Gastrocnemius medialis (tissue), 4 donors: Measurements from ENCODE around the gene SAYSD1. TPM values are rescaled to one million over a fixed set of nuclear protein-coding genes. Genes with fewer than 3 reads are reported as not detected.

Experiments
- ATAC-seq, 2 donors: fragments of 150-250 bp; one replicate each; pipeline ENCODE4 v1.9.1; 2016
- DNase-seq, 2 donors: peaks; one replicate each; pipeline ENCODE4 v3.0.0-alpha.2; 2019
- H3K27ac ChIP-seq, 4 donors: fragments of 200-600 bp; sonication (generic); 1 replicate in 1 of 4; 2 replicates in 3 of 4; pipeline ENCODE4 v1.5.1; 2016 to 2018; ENCODE audit warnings: mild to moderate bottlenecking in 2 of 4, moderate library complexity in 1 of 4
- H3K27me3 ChIP-seq, 3 donors: fragments of 200-600 bp; sonication (generic) in 2 of 3; 1 replicate in 1 of 3; 2 replicates in 2 of 3; pipeline versions ENCODE4 v1.5.1 to v1.6.0; 2016 to 2019; ENCODE audit warnings: mild to moderate bottlenecking in 1 of 3, moderate library complexity in 1 of 3
- H3K36me3 ChIP-seq, 2 donors: fragments of 200-600 bp; sonication (generic) in 1 of 2; one replicate each; pipeline ENCODE4 v1.5.1; 2017 to 2018
- H3K4me1 ChIP-seq, 2 donors: fragments of 200-600 bp; sonication (generic) in 1 of 2; one replicate each; pipeline ENCODE4 v1.5.1; 2016 to 2017; ENCODE audit warnings: mild to moderate bottlenecking in 2 of 2
- H3K4me3 ChIP-seq, 4 donors: fragments of 200-600 bp; sonication (generic) in 3 of 4; 1 replicate in 1 of 4; 2 replicates in 3 of 4; pipeline ENCODE4 v1.5.1; 2016 to 2019; ENCODE audit warnings: mild to moderate bottlenecking in 2 of 4
- H3K9me3 ChIP-seq, 3 donors: fragments of 200-600 bp; sonication (generic) in 2 of 3; 1 replicate in 1 of 3; 2 replicates in 2 of 3; pipeline ENCODE4 v1.5.1; 2016 to 2019
- POLR2A ChIP-seq, 2 donors: fragments of 450-650 bp; IDR thresholded peaks; one replicate each; pipeline ENCODE4 v1.6.1; 2017; ENCODE audit warnings: antibody characterized with exemption in 2 of 2, mild to moderate bottlenecking in 2 of 2, moderate library complexity in 2 of 2
- in situ Hi-C, 4 donors: fragments of 200-750 bp; cut with MboI; loops; one replicate each; pipeline versions ENCODE4 v1.15.0 to v1.8.0; 2017; ENCODE audit warnings: low sequenced_read_pairs in 4 of 4
- intact Hi-C: fragments of 100-400 bp; cut with DNase I; formaldehyde crosslinking; loops from one replicate; pipeline ENCODE4 v1.15.1; 2023; ENCODE audit warnings: low total_unique reads
- total RNA-seq, 4 donors: library from RNA; depleted of rRNA; stranded (reverse); fragments of >200 nt; gene quantifications; one replicate each; pipeline versions ENCODE4 v1.1.0 to v1.2.3, GENCODE V29; 2016
- TF ChIP-seq, protein P1 (sequence below), 5 experiments: fragments of 450-650 bp in 3 of 5; fragments of 200-600 bp in 2 of 5; sonication (generic) in 2 of 5; IDR thresholded peaks in 4 of 5; conservative IDR thresholded peaks in 1 of 5; 1 replicate in 4 of 5; 2 replicates in 1 of 5; pipeline ENCODE4 v1.5.1; 2016 to 2019; ENCODE audit warnings: antibody characterized with exemption in 5 of 5, mild to moderate bottlenecking in 3 of 5, moderate library complexity in 3 of 5

Gene SAYSD1, protein sequence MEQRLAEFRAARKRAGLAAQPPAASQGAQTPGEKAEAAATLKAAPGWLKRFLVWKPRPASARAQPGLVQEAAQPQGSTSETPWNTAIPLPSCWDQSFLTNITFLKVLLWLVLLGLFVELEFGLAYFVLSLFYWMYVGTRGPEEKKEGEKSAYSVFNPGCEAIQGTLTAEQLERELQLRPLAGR
- 10 to 100 TPM in 2 of 4 donors, 1 to 10 TPM in 2; 6.4 to 12.9 (median 10.4) TPM for total RNA-seq

DNA sequence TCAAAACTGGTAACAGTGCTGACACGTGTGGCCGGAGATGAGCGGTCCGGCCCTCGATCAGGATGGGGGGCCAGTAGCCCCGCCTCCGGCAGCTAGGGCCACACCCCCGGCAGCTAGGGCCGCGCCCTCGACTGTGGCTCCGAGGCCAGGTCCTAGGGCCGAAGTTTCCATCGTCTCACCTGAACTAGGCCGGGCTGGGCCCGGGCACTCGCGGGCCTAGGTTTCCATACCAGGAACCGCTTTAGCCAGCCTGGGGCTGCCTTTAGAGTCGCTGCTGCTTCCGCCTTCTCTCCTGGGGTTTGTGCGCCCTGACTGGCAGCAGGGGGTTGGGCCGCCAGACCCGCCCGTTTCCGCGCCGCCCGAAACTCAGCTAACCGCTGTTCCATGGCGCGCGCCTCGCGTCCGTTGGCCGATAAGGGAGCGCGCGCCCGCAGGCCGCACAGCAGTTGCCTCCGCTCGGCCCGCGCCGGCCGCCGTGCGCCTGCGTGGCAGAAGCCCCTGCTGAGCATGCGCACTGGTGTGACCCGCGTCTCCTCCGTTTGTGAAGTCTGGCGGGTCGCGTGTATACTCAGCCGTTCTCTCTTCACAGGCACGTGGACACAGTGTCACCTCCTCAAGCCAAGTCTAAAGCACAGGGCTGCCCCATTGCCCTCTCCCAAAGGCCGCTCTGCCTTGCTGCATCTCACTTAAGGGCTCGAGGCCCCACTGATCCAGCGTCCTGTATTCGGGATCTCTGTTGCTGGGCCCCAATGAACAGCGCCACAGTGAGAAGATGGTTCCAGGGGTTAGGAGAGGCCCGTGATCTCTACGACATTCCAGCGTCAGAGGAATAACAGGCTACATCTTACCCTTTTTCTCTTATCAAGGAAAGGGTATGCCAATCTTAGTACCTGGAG, at the start of gene SAYSD1:
Gene SAYSD1 (minus strand): TSS at position 483 of the 896 bp plus-strand sequence. CDS start 97 bp downstream, at position 386.
- Histone ChIP-seq H3K4me3 (peak within 1 kb of the TSS; percentile 66 to 96 (median 92)), H3K27me3 (no peaks in the 10 kb centered on the region), H3K27ac (peak within 1 kb of the TSS; percentile 92 to 99 (median 98)), H3K4me1 (peaks cover 14 to 17% of the 10 kb centered on the region in 2 donors), H3K36me3 (peaks cover 0 to 4% of the 10 kb centered on the region in 2 donors), H3K9me3 (no peaks in the 10 kb centered on the region)
- DNase-seq: peak; percentile 85 to 90
- ATAC-seq: peak; percentile 92 to 93
- in situ Hi-C loops (no loop called here), intact Hi-C loops (no loop called here)
- TF ChIP-seq, protein P1, sequence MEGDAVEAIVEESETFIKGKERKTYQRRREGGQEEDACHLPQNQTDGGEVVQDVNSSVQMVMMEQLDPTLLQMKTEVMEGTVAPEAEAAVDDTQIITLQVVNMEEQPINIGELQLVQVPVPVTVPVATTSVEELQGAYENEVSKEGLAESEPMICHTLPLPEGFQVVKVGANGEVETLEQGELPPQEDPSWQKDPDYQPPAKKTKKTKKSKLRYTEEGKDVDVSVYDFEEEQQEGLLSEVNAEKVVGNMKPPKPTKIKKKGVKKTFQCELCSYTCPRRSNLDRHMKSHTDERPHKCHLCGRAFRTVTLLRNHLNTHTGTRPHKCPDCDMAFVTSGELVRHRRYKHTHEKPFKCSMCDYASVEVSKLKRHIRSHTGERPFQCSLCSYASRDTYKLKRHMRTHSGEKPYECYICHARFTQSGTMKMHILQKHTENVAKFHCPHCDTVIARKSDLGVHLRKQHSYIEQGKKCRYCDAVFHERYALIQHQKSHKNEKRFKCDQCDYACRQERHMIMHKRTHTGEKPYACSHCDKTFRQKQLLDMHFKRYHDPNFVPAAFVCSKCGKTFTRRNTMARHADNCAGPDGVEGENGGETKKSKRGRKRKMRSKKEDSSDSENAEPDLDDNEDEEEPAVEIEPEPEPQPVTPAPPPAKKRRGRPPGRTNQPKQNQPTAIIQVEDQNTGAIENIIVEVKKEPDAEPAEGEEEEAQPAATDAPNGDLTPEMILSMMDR (IDR thresholded peaks at IDR 0.05 in 4 of 5, conservative IDR thresholded peaks at IDR 0.05 in 1 of 5): no peak
- TF ChIP-seq POLR2A (IDR thresholded peaks at IDR 0.05): peak; percentile 71

DNA sequence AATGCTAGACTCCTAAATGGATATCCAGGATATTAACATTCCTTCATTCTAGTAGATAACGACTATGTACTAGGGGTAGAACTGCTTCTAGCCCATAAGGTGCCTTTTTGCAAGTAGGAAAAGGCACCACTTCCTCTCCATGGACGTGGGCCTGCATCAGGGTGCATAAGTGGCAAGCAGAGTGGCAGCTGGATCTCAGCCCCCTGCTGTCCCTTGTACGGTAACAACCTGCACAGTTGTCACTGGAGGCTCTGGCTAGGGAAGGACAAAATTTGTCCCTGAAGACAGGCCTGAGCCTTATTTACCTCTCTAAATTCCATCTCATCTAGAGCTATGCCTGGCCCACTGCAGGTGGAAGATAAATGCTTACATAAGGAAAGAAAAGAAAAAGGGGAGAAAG, 42.5 kb upstream of the SAYSD1 start:
- in situ Hi-C loops: no loop called here
- H3K36me3 ChIP-seq: no peaks in the 10 kb centered on the region
- no peaks in the 10 kb centered on the region for H3K9me3 ChIP-seq
- ATAC-seq (no peak), DNase-seq (no peak)
- H3K4me3 ChIP-seq: no peak overlapping the region
- TF ChIP-seq, protein P1 (IDR thresholded peaks at IDR 0.05 in 4 of 5, conservative IDR thresholded peaks at IDR 0.05 in 1 of 5): no peak
- no peak for TF ChIP-seq POLR2A (IDR thresholded peaks at IDR 0.05)
- H3K27me3 ChIP-seq: peaks cover 0 to under 1% (median 0%) of the 10 kb centered on the region in 3 donors
- no peak overlapping the region for H3K27ac ChIP-seq
- intact Hi-C loops: no loop called here
- H3K4me1 ChIP-seq: no peaks in the 10 kb centered on the region

DNA sequence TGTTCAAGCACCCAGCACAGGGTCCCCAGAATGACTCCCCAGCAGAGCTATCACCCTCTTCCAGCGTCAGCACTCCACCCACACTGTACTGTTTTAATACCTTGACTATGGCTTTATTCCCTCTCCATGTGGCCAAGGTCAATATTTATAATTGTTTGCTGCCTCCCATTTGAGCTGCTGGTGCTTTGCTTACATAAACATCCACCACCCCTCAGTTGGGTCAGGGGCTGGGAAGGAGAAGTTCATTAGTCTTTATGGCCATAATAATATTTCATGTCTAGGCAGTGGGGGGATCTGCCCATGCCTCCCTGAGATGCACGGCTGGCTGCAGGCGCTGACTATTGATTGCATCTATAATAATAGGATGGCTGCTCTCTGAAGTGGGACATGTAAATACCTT, 41.8 kb upstream of the SAYSD1 start:
- no peak for TF ChIP-seq POLR2A (IDR thresholded peaks at IDR 0.05)
- TF ChIP-seq, protein P1 (IDR thresholded peaks at IDR 0.05 in 4 of 5, conservative IDR thresholded peaks at IDR 0.05 in 1 of 5): no peak
- no peaks in the 10 kb centered on the region for H3K36me3 ChIP-seq
- intact Hi-C loops (no loop called here), in situ Hi-C loops (no loop called here)
- ATAC-seq: no peak
- no peak overlapping the region for H3K27ac ChIP-seq
- no peak for DNase-seq
- no peaks in the 10 kb centered on the region for H3K27me3 ChIP-seq
- H3K9me3 ChIP-seq: no peaks in the 10 kb centered on the region
- no peak overlapping the region for H3K4me3 ChIP-seq
- H3K4me1 ChIP-seq: no peaks in the 10 kb centered on the region

DNA sequence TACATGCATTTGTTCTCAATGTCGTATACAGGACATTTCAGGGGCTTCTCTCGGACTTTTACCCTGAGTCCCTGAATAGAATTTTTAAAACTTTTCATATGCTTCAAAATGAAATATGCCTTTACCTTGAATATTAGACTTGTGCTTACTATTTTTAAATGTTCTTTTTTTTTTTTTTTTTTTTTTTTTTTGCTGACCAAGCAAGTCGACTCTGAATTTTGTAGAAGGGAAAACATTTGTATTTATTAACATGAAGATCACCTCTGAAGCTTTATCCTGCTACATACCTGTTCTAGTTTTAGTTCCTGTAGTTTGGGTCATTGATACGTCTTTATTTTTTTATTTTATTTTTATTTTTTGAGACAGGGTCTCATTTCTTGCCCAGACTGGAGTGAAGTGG, 39.7 kb upstream of the SAYSD1 start:
- Histone ChIP-seq H3K27ac (no peak overlapping the region), H3K9me3 (no peaks in the 10 kb centered on the region), H3K4me1 (no peaks in the 10 kb centered on the region), H3K27me3 (peaks cover 0 to 12% (median 4%) of the 10 kb centered on the region in 3 donors), H3K4me3 (no peak overlapping the region), H3K36me3 (no peaks in the 10 kb centered on the region)
- intact Hi-C loops (no loop called here), in situ Hi-C loops (no loop called here)
- TF ChIP-seq, protein P1 (IDR thresholded peaks at IDR 0.05 in 4 of 5, conservative IDR thresholded peaks at IDR 0.05 in 1 of 5): no peak
- TF ChIP-seq POLR2A (IDR thresholded peaks at IDR 0.05): no peak
- DNase-seq: no peak
- ATAC-seq: no peak
